ENCODE measurements around the gene ANTXR1. TPM values are rescaled to one million over a fixed set of nuclear protein-coding genes. Genes with fewer than 3 reads are reported as not detected.

Gene ANTXR1
- polyA plus RNA-seq, 1 donor (not counting 4 experiments of a cell fraction or from before 2014, with no cell fraction given): 20.4 TPM

DNA sequence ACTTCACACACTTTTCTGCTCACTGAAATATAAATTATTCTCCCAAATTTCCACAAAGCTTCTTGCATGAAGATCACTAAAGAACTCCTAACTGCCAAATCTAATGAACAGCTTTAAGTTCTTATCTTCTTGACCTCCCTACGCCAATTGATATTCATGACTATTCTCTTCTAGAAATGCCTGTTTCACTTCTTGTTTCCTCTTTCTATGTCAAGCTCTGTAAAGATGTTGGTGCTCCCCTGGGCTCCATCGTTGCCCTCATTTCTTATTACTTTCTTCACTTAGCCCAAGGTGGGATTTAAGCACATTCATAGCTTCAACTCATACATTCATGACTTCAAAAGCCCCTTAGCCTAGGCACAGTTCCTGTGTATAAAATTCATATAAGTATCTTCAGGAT lies 9.2 kb upstream of the ANTXR1 start:
- H3K36me3 ChIP-seq (ENCODE audit: control insufficient read depth in 2 of 2, extremely low read depth in 1 of 2, insufficient read depth in 2 of 2, low read length in 2 of 2): no peaks in the 10 kb centered on the region
- DNase-seq (ENCODE audit: low read depth, low spot score) (no peak), FAIRE-seq (no peak)
- H2AFZ ChIP-seq (ENCODE audit: control insufficient read depth, low read length): no peak overlapping the region
- H3K9me3 ChIP-seq (ENCODE audit: control insufficient read depth, low read depth, low read length): no peaks in the 10 kb centered on the region
- dilution Hi-C loops (cut with MboI; ENCODE audit: extremely low pct_ligation_motif_present, low sequenced_read_pairs): no loop called here
- TF ChIP-seq EZH2 (IDR thresholded peaks at IDR 0.05; ENCODE audit: low read length): no peak
- no peak for TF ChIP-seq CTCF (optimal IDR thresholded peaks at IDR 0.05 in 1 of 3, IDR thresholded peaks at IDR 0.05 in 1 of 3, conservative IDR thresholded peaks at IDR 0.05 in 1 of 3; ENCODE audit: extremely low read depth in 1 of 3, insufficient read depth in 2 of 3, low read length in 3 of 3)
- no peaks in the 10 kb centered on the region for H3K9me1 ChIP-seq (ENCODE audit: control insufficient read depth, extremely low read depth, insufficient read depth, low read length)
- no peaks in the 10 kb centered on the region for H3K4me1 ChIP-seq (ENCODE audit: control insufficient read depth, extremely low read depth, insufficient read depth, low read length)
- H3K27ac ChIP-seq (ENCODE audit: control insufficient read depth, insufficient read depth, low read length): no peak overlapping the region
- no peak overlapping the region for H3K4me2 ChIP-seq (ENCODE audit: control insufficient read depth, extremely low read depth, insufficient read depth, low read depth, low read length)
- H3K27me3 ChIP-seq (ENCODE audit: control insufficient read depth, extremely low read depth, insufficient read depth, low read length): no peaks in the 10 kb centered on the region
- no peak overlapping the region for H3K4me3 ChIP-seq (ENCODE audit: control insufficient read depth in 2 of 3, extremely low read depth in 1 of 3, insufficient read depth in 2 of 3, low read depth in 1 of 3, low read length in 3 of 3)
- no peaks in the 10 kb centered on the region for H3K79me2 ChIP-seq (ENCODE audit: control insufficient read depth, insufficient read depth, low read length)
- no peaks in the 10 kb centered on the region for H4K20me1 ChIP-seq (ENCODE audit: control insufficient read depth, extremely low read depth, insufficient read depth, low read length)
- no peak overlapping the region for H3K9ac ChIP-seq (ENCODE audit: control insufficient read depth, extremely low read depth, insufficient read depth, low read length)

GRCh38 chr2:69007169-69007568 lies 5.8 kb upstream of the ANTXR1 start:
- H3K36me3 ChIP-seq (ENCODE audit: control insufficient read depth in 2 of 2, extremely low read depth in 1 of 2, insufficient read depth in 2 of 2, low read length in 2 of 2): no peaks in the 10 kb centered on the region
- H3K4me1 ChIP-seq (ENCODE audit: control insufficient read depth, extremely low read depth, insufficient read depth, low read length): peaks cover 10% of the 10 kb centered on the region
- dilution Hi-C loops (cut with MboI; ENCODE audit: extremely low pct_ligation_motif_present, low sequenced_read_pairs): no loop called here
- no peak overlapping the region for H3K4me2 ChIP-seq (ENCODE audit: control insufficient read depth, extremely low read depth, insufficient read depth, low read depth, low read length)
- H3K9ac ChIP-seq (ENCODE audit: control insufficient read depth, extremely low read depth, insufficient read depth, low read length): no peak overlapping the region
- no peaks in the 10 kb centered on the region for H3K9me1 ChIP-seq (ENCODE audit: control insufficient read depth, extremely low read depth, insufficient read depth, low read length)
- H3K4me3 ChIP-seq (ENCODE audit: control insufficient read depth in 2 of 3, extremely low read depth in 1 of 3, insufficient read depth in 2 of 3, low read depth in 1 of 3, low read length in 3 of 3): no peak overlapping the region
- H3K79me2 ChIP-seq (ENCODE audit: control insufficient read depth, insufficient read depth, low read length): no peaks in the 10 kb centered on the region
- no peaks in the 10 kb centered on the region for H3K27me3 ChIP-seq (ENCODE audit: control insufficient read depth, extremely low read depth, insufficient read depth, low read length)
- H3K9me3 ChIP-seq (ENCODE audit: control insufficient read depth, low read depth, low read length): no peaks in the 10 kb centered on the region
- no peak overlapping the region for H2AFZ ChIP-seq (ENCODE audit: control insufficient read depth, low read length)
- no peak for FAIRE-seq
- DNase-seq (ENCODE audit: low read depth, low spot score): no peak
- no peak overlapping the region for H3K27ac ChIP-seq (ENCODE audit: control insufficient read depth, insufficient read depth, low read length)
- no peak for TF ChIP-seq EZH2 (IDR thresholded peaks at IDR 0.05; ENCODE audit: low read length)
- no peak for TF ChIP-seq CTCF (optimal IDR thresholded peaks at IDR 0.05 in 1 of 3, IDR thresholded peaks at IDR 0.05 in 1 of 3, conservative IDR thresholded peaks at IDR 0.05 in 1 of 3; ENCODE audit: extremely low read depth in 1 of 3, insufficient read depth in 2 of 3, low read length in 3 of 3)
- H4K20me1 ChIP-seq (ENCODE audit: control insufficient read depth, extremely low read depth, insufficient read depth, low read length): no peaks in the 10 kb centered on the region

All from keratinocyte (primary cell).